Iris pigment epithelial cell (primary cell): Measurements from ENCODE around the gene CIT.
"Not testable (repeated sequence)": the region's sequence is repeated elsewhere in the genome, so short reads cannot be mapped to it uniquely, and the experiment has no call there.

Source experiments
- DNase-seq: peaks from one replicate; pipeline ENCODE4 v3.0.0-alpha.2; 2011; ENCODE audit warnings: low read depth

The CIT gene

GRCh38 chr12:119876761-119877638 is at the start of gene CIT:
Gene CIT (minus strand): TSS chr12:119877320. CDS start chr12:119876168, 1,152 bp downstream.
- peak; percentile 95 for DNase-seq

GRCh38 chr12:119925269-119925668 is 48.1 kb upstream of the CIT start:
- DNase-seq, result no peak

- DNase-seq, result no peak
These were observed 42.9 kb upstream of the CIT start for GRCh38 chr12:119920064-119920463.

GRCh38 chr12:119915894-119916510 is 38.9 kb upstream of the CIT start:
- no peak for DNase-seq

- DNase-seq, result no peak
These were observed 37.5 kb upstream of the CIT start for GRCh38 chr12:119914666-119915065.

GRCh38 chr12:119913536-119914330 is 36.6 kb upstream of the CIT start:
- DNase-seq, result no peak

GRCh38 chr12:119911182-119911581 is 34.1 kb upstream of the CIT start:
- DNase-seq, result peak; percentile 81

GRCh38 chr12:119910586-119910985 is 33.5 kb upstream of the CIT start:
- no peak for DNase-seq

- peak; percentile 78 for DNase-seq
These were observed 25.0 kb upstream of the CIT start for GRCh38 chr12:119902084-119902509.

GRCh38 chr12:119901670-119902069 is 24.6 kb upstream of the CIT start:
- no peak for DNase-seq

- DNase-seq, result no peak
These were observed 17.8 kb upstream of the CIT start for GRCh38 chr12:119894916-119895315.

GRCh38 chr12:119892611-119893010 is 15.5 kb upstream of the CIT start:
- not testable (repeated sequence) for DNase-seq

GRCh38 chr12:119885549-119885948 is 8.4 kb upstream of the CIT start:
- no peak for DNase-seq

- not testable (repeated sequence) for DNase-seq
These were observed 6.7 kb upstream of the CIT start for GRCh38 chr12:119883791-119884190.

GRCh38 chr12:119883237-119883636 is 6.1 kb upstream of the CIT start:
- no peak for DNase-seq

GRCh38 chr12:119877639-119877948 is 474 bp upstream of the CIT start:
- DNase-seq, result no peak

GRCh38 chr12:119870457-119870856 is 6.7 kb downstream of the CIT start:
- no peak for DNase-seq

- peak; percentile 93 for DNase-seq
These were observed 7.4 kb downstream of the CIT start for GRCh38 chr12:119869720-119870119.

- peak; percentile 26 for DNase-seq
These were observed 8.1 kb downstream of the CIT start for GRCh38 chr12:119868992-119869391.

- DNase-seq, result no peak
These were observed 12.5 kb downstream of the CIT start for GRCh38 chr12:119864591-119864990.

- no peak for DNase-seq
These were observed 17.9 kb downstream of the CIT start for GRCh38 chr12:119859241-119859640.

- no peak for DNase-seq
These were observed 20.0 kb downstream of the CIT start for GRCh38 chr12:119857041-119857591.
